Activated naive CD4-positive, alpha-beta T cell treated with anti-CD3 and anti-CD28 coated beads, Interleukin-2, amount 50 U/mL, for 72 hours (primary cell): ENCODE data around the gene COMMD10. TPM values are rescaled to one million over a fixed set of nuclear protein-coding genes. Genes with fewer than 3 reads are reported as not detected.

Source experiments
- ATAC-seq, 2 donors: fragments of 150-1000 bp; cut with Tn5 transposase; 2 replicates each; pipeline ENCODE4 v1.10.0; 2021; ENCODE audit warnings: mild to moderate bottlenecking in 2 of 2, moderate library complexity in 2 of 2
- DNase-seq, 2 donors: peaks; one replicate each; pipeline ENCODE4 v3.0.0; 2021 to 2022; ENCODE audit warnings: low spot score in 2 of 2
- H3K27ac Mint-ChIP-seq, 2 donors: one replicate each; pipeline ENCODE4 v1.8.0; 2022; ENCODE audit warnings: mild to moderate bottlenecking in 2 of 2, mixed read lengths in 2 of 2
- H3K36me3 Mint-ChIP-seq, 2 donors: one replicate each; pipeline ENCODE4 v1.8.0; 2022; ENCODE audit warnings: mixed read lengths in 2 of 2
- H3K9me3 Mint-ChIP-seq, 2 donors: one replicate each; pipeline ENCODE4 v1.8.0; 2022; ENCODE audit warnings: mixed read lengths in 2 of 2
- total RNA-seq, 2 donors: library from RNA; stranded (reverse); gene quantifications; one replicate each; pipeline ENCODE4 v1.2.3, GENCODE V29; 2022

COMMD10 gene
- total RNA-seq, 2 donors from 2014 or later: 16.5 to 22.1 TPM

- no peak for ATAC-seq
- DNase-seq: no peak
- H3K36me3 Mint-ChIP-seq: peaks cover 29 to 42% of the 10 kb centered on the region in 2 donors
- H3K9me3 Mint-ChIP-seq: peaks cover 31 to 34% of the 10 kb centered on the region in 2 donors
- no peak overlapping the region for H3K27ac Mint-ChIP-seq
These were observed 256.0 kb downstream of the COMMD10 start for GRCh38 chr5:116340799-116341198.

Other genes with a start within 250 kb of the COMMD10 start
- gene ATG12, start 243.5 kb upstream of the COMMD10 start, total RNA-seq: 10 to 100 TPM; 45.3 to 59.0 TPM
- 100 to 1,000 TPM in 1 of 2 donors, 10 to 100 TPM in 1; 47.6 to 126 TPM for gene AP3S1, start 243.1 kb upstream of the COMMD10 start, total RNA-seq
- under 1 TPM in 1 of 2 donors, not detected in 1; 0.31 TPM for gene LVRN, start 122.5 kb upstream of the COMMD10 start, total RNA-seq
- not detected for gene ARL14EPL, start 52.6 kb upstream of the COMMD10 start, total RNA-seq